HFFc6 (cell line): ENCODE results near the gene BCAS3. TPM values are rescaled to one million over a fixed set of nuclear protein-coding genes. Genes with fewer than 3 reads are reported as not detected.

Experiments
- DNase-seq: peaks from one replicate; pipeline ENCODE4 v3.0.0-alpha.2; 2018
- H3K27ac Mint-ChIP-seq: 2 replicates; pipeline ENCODE4 v1.8.0; 2020; ENCODE audit warnings: mild to moderate bottlenecking, mixed read lengths
- H3K27me3 Mint-ChIP-seq: 2 replicates; pipeline ENCODE4 v1.8.0; 2021; ENCODE audit warnings: mild to moderate bottlenecking, moderate library complexity, mixed read lengths; ENCODE audit not compliant: insufficient read depth
- H3K36me3 Mint-ChIP-seq: 2 replicates; pipeline ENCODE4 v1.8.0; 2021; ENCODE audit warnings: low read depth, mixed read lengths
- H3K4me1 Mint-ChIP-seq: 2 replicates; pipeline ENCODE4 v1.8.0; 2020; ENCODE audit warnings: low read depth, mixed read lengths
- H3K4me3 Mint-ChIP-seq: 2 replicates; pipeline ENCODE4 v1.8.0; 2020; ENCODE audit warnings: mild to moderate bottlenecking, moderate library complexity, mixed read lengths
- H3K9me3 Mint-ChIP-seq: 2 replicates; pipeline ENCODE4 v1.8.0; 2020; ENCODE audit warnings: mild to moderate bottlenecking, mixed read lengths
- total RNA-seq, 6 experiments: library from RNA; stranded (reverse); fragmentation: NEBNext Ultra II Directional; extraction: Animal tissue kit (Norgen Biotek cat#: 25700); gene quantifications; 2 replicates in 1 of 6; 3 replicates in 5 of 6; pipeline ENCODE4 v1.2.3, GENCODE V29; 2021
- TF ChIP-seq, protein P1 (sequence below): fragments of 200-600 bp; sonication (generic); IDR thresholded peaks from 2 replicates; pipeline ENCODE4 v1.5.0; 2021; ENCODE audit warnings: antibody characterized with exemption, mild to moderate bottlenecking

BCAS3 gene
- total RNA-seq, 6 experiments from 2014 or later = 9.8 to 13.8 (median 12.0) TPM

GRCh38 chr17:61391595-61392291, 714.1 kb downstream of the BCAS3 start:
- no peaks in the 10 kb centered on the region for H3K36me3 Mint-ChIP-seq
- peaks cover 20% of the 10 kb centered on the region for H3K4me1 Mint-ChIP-seq
- H3K4me3 Mint-ChIP-seq = no peak overlapping the region
- 0 out of 2 replicates have a peak, but pooled peaks cover under 1% of the 10 kb centered on the region for H3K27me3 Mint-ChIP-seq
- H3K27ac Mint-ChIP-seq = no peak overlapping the region
- no peak for DNase-seq
- TF ChIP-seq, protein P1, sequence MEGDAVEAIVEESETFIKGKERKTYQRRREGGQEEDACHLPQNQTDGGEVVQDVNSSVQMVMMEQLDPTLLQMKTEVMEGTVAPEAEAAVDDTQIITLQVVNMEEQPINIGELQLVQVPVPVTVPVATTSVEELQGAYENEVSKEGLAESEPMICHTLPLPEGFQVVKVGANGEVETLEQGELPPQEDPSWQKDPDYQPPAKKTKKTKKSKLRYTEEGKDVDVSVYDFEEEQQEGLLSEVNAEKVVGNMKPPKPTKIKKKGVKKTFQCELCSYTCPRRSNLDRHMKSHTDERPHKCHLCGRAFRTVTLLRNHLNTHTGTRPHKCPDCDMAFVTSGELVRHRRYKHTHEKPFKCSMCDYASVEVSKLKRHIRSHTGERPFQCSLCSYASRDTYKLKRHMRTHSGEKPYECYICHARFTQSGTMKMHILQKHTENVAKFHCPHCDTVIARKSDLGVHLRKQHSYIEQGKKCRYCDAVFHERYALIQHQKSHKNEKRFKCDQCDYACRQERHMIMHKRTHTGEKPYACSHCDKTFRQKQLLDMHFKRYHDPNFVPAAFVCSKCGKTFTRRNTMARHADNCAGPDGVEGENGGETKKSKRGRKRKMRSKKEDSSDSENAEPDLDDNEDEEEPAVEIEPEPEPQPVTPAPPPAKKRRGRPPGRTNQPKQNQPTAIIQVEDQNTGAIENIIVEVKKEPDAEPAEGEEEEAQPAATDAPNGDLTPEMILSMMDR = no peak
- no peaks in the 10 kb centered on the region for H3K9me3 Mint-ChIP-seq

GRCh38 chr17:61392679-61393078, 715.0 kb downstream of the BCAS3 start:
- H3K4me1 Mint-ChIP-seq = peaks cover 20% of the 10 kb centered on the region

DNA sequence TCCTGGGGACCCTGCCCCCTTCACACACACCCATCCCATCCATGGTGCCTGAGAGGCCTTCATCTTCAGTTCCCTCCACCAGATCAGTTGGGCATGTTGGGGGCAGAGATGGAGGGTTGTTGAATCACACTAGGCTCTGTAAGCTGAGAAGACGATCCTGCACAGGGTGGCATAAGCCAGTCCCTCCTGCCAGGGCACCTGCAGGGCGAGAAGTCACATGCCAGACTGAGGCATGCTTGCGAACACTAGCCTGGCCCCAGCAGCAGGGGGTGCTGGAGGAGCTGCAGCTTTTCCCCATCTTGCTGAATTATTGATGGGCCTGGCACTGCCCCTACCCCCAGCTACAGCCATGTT, 715.9 kb downstream of the BCAS3 start:
- Mint-ChIP-seq H3K36me3 (peaks cover 3% of the 10 kb centered on the region; the same call in 1 of the 2 replicates), H3K4me1 (peaks cover 29% of the 10 kb centered on the region)

More at GRCh38 chr17:61392679-61393078, 715.0 kb downstream of the BCAS3 start:
- no peak for DNase-seq
- Mint-ChIP-seq H3K36me3 (no peaks in the 10 kb centered on the region), H3K27me3 (no peaks in the 10 kb centered on the region), H3K9me3 (no peaks in the 10 kb centered on the region), H3K27ac (no peak overlapping the region), H3K4me3 (no peak overlapping the region)
- TF ChIP-seq, protein P1 = no peak

DNA sequence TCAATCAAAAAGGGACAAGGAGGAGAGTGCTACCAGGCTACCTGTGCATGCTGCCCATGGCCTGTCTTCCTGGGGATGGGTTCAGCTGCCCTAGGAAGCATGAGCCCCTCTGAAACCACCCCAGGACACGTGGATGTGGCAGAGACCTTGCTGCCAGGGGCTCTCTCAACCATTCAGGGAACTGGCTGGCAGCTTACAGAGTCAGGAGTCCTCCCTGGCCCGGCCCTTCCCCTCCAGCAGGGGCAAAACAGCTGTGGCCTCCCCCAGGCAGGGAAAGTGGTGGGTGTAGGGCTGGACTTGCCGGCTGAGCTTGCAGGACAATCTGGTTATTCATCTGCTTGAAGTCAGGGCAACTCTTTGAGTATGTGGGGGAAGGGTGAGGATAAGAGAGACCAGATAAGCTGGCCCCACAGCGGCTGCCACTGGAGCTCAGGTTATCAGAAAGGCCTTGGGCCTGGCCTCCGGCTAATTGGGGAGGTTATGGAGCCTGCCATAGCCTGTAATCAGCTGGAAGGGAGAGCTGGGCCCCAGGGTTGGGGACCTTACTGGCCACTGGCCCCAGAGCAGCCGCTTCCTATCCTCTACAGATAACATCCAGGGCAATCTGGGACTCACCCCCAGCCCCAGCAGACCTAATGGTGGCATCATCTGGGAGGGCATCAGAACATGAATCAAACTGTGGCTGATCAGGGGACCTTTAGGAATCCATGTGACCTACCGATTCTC, 716.4 kb downstream of the BCAS3 start:
- H3K4me3 Mint-ChIP-seq = no peak overlapping the region
- DNase-seq = no peak
- peaks cover 32% of the 10 kb centered on the region for H3K4me1 Mint-ChIP-seq
- no peaks in the 10 kb centered on the region for H3K9me3 Mint-ChIP-seq
- H3K27me3 Mint-ChIP-seq = no peaks in the 10 kb centered on the region; the same call in none of the 2 replicates
- 0 out of 2 replicates have a peak overlapping the region, but pooled peaks have one; percentile 2 for H3K27ac Mint-ChIP-seq
- H3K36me3 Mint-ChIP-seq = peaks cover 5% of the 10 kb centered on the region; the same call in 1 of the 2 replicates
- TF ChIP-seq, protein P1 = peak; percentile 6

More for the DNA sequence above, 715.9 kb downstream of the BCAS3 start:
- H3K27ac Mint-ChIP-seq = no peak overlapping the region
- no peaks in the 10 kb centered on the region for H3K9me3 Mint-ChIP-seq
- H3K27me3 Mint-ChIP-seq = no peaks in the 10 kb centered on the region; the same call in none of the 2 replicates
- no peak for DNase-seq
- TF ChIP-seq, protein P1 = peak; percentile 64
- H3K4me3 Mint-ChIP-seq = no peak overlapping the region

- peaks cover 5% of the 10 kb centered on the region; the same call in 1 of the 2 replicates for H3K36me3 Mint-ChIP-seq
- TF ChIP-seq, protein P1 = no peak
- H3K4me1 Mint-ChIP-seq = peaks cover 32% of the 10 kb centered on the region
- no peak for DNase-seq
- no peaks in the 10 kb centered on the region; the same call in none of the 2 replicates for H3K27me3 Mint-ChIP-seq
- 0 out of 2 replicates have a peak overlapping the region, but pooled peaks have one; percentile 34 for H3K4me3 Mint-ChIP-seq
- H3K9me3 Mint-ChIP-seq = no peaks in the 10 kb centered on the region
- H3K27ac Mint-ChIP-seq = peak overlapping the region; percentile 75
These were observed 717.2 kb downstream of the BCAS3 start for GRCh38 chr17:61394630-61395408.
